ENCODE measurements around the gene ZNF668.
A peak's percentile ranks its signal among the peaks of the same experiment; 100 is the strongest.

Gene ZNF668

GRCh38 chr16:31073970-31074813 lies at the start of gene ZNF668, which contains the start of gene ZNF646:
Gene ZNF668, minus strand, starts transcription at chr16:31074240. Its CDS starts 9,781 bp downstream, at chr16:31064459.
Gene ZNF646, plus strand, starts transcription at chr16:31074422. Its CDS starts 1,903 bp downstream, at chr16:31076325.
- DNase-seq (ENCODE audit: low read depth) = peak; percentile 97
- H3K4me3 ChIP-seq (ENCODE audit: control insufficient read depth, low read depth, low read length) = peak within 1 kb of the TSS; percentile 95
- TF ChIP-seq, protein P1, sequence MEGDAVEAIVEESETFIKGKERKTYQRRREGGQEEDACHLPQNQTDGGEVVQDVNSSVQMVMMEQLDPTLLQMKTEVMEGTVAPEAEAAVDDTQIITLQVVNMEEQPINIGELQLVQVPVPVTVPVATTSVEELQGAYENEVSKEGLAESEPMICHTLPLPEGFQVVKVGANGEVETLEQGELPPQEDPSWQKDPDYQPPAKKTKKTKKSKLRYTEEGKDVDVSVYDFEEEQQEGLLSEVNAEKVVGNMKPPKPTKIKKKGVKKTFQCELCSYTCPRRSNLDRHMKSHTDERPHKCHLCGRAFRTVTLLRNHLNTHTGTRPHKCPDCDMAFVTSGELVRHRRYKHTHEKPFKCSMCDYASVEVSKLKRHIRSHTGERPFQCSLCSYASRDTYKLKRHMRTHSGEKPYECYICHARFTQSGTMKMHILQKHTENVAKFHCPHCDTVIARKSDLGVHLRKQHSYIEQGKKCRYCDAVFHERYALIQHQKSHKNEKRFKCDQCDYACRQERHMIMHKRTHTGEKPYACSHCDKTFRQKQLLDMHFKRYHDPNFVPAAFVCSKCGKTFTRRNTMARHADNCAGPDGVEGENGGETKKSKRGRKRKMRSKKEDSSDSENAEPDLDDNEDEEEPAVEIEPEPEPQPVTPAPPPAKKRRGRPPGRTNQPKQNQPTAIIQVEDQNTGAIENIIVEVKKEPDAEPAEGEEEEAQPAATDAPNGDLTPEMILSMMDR (IDR thresholded peaks at IDR 0.05; ENCODE audit: control insufficient read depth, insufficient read depth, low read depth, low read length, missing control alignments) = no peak

GRCh38 chr16:31120129-31120528 lies 46.1 kb upstream of the ZNF668 start:
- no peak for DNase-seq (ENCODE audit: low read depth)
- H3K4me3 ChIP-seq (ENCODE audit: control insufficient read depth, low read depth, low read length) = no peak overlapping the region
- TF ChIP-seq, protein P1 (IDR thresholded peaks at IDR 0.05; ENCODE audit: control insufficient read depth, insufficient read depth, low read depth, low read length, missing control alignments) = no peak

DNA sequence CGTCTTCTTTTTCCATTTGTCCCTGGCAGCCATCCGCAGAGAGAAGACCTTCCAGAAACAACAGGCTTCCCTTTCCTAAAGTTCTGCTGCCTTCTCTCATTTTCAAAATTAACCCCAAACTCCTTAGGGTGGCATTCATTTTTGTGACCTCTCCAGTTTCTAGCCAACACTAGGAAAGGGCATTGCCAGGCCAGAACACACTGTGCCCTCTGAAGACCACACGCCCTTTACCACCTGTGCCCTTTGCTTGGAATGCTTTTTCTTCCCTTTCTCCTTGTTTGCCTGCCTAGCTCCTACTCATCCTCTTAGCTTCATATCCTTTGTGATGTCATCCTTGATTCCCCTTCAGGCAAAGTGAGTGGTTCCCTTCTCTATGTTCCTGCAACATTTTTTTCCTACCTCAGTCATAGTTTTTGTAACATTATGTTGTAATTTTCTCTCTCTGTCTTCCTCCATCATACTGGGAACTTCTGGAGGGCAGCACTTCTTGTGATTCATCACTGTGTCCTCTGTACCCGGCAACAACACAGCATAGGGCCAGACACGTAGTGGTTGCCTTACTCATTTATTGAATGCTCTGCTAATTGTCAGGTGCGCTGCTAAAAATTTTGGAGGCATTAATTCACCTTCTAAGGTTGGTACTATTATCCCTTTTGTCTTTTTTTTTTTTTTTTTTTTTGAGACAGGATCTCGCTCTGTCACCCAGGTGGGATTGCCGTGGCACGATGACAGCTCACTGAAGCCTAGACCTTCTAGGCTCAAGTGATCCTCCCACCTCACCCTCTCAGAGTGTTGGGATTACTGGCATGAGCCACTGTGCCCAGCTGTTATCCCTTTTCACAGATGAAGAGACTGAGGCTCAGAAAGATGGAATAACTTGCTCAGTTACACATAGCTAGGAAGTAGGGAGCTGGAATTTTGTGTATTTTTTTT lies 44.4 kb upstream of the ZNF668 start:
- peak; percentile 65 for DNase-seq (ENCODE audit: low read depth)
- peak overlapping the region; percentile 65 for H3K4me3 ChIP-seq (ENCODE audit: control insufficient read depth, low read depth, low read length)
- TF ChIP-seq, protein P1 (IDR thresholded peaks at IDR 0.05; ENCODE audit: control insufficient read depth, insufficient read depth, low read depth, low read length, missing control alignments) = no peak

DNA sequence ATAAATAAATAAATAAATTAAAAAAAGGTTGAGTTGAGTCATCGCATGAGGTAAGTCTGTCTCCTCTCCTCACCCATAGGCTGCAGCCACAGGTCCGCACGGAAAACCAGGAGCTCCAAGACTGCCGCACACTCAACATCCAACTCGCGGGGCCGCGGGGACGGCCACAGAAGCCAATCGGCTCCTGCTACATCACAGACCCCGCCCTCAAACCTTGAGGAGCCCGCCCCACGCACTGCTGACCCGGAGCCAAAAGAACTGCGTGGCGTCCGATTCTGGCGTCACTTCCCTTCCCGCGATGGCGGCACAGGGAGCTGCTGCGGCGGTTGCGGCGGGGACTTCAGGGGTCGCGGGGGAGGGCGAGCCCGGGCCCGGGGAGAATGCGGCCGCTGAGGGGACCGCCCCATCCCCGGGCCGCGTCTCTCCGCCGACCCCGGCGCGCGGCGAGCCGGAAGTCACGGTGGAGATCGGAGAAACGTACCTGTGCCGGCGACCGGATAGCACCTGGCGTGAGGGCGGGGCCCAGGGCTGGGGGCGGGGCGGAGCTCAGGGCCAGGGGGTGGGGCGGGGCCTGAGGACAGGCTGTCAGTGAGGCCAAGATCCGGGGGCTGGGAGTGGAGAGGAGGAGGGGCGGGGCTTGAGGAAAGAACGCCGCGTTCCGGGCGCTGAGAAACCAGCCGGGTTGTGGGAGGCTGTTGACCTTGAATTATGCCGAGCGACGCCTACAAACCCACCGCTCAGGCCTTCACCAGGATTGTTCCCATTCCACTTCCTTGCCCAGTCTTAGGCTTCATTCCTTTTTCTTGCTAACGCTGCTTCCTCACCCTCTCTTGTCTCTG lies 43.6 kb upstream of the ZNF668 start, which contains the start of gene KAT8:
Gene KAT8, plus strand, starts transcription at position 281 of the 839 bp plus-strand sequence. Its CDS starts 18 bp downstream, at position 299.
- TF ChIP-seq, protein P1 (IDR thresholded peaks at IDR 0.05; ENCODE audit: control insufficient read depth, insufficient read depth, low read depth, low read length, missing control alignments) = no peak

GRCh38 chr16:31114468-31114867 lies 40.4 kb upstream of the ZNF668 start:
- no peak overlapping the region for H3K4me3 ChIP-seq (ENCODE audit: control insufficient read depth, low read depth, low read length)
- TF ChIP-seq, protein P1 (IDR thresholded peaks at IDR 0.05; ENCODE audit: control insufficient read depth, insufficient read depth, low read depth, low read length, missing control alignments) = no peak
- no peak for DNase-seq (ENCODE audit: low read depth)

More for the DNA sequence above, 43.6 kb upstream of the ZNF668 start, which contains the start of gene KAT8:
- DNase-seq (ENCODE audit: low read depth) = peak; percentile 85
- peak within 1 kb of the TSS; percentile 65 for H3K4me3 ChIP-seq (ENCODE audit: control insufficient read depth, low read depth, low read length)
